IMR-90 (cell line): ENCODE data around the gene UBASH3A. TPM values are rescaled to one million over a fixed set of nuclear protein-coding genes. Genes with fewer than 3 reads are reported as not detected.

Experiments
- ATAC-seq: fragments of 200-7000 bp; cut with Tn5 transposase; 2 replicates; pipeline ENCODE4 v1.9.1; 2020; ENCODE audit warnings: low read depth, mild to moderate bottlenecking, moderate library complexity
- BruUV-seq: library from RNA; stranded (reverse); fragments of 400-500 nt; replicated peaks from 2 replicates; lab custom pipeline; 2021; lab: Mats Ljungman, UMichigan
- CTCF ChIA-PET: fragments of 300-600 bp; formaldehyde crosslinking; extraction: SDS; loops from one replicate; lab custom pipeline; 2021; ENCODE audit warnings: antibody characterized with exemption; lab: Yijun Ruan, JAX
- POLR2A ChIA-PET: fragments of 300-600 bp; sonication (Branson Sonifier 250); formaldehyde crosslinking; loops from one replicate; lab custom pipeline; 2022; ENCODE audit warnings: antibody characterized with exemption; ENCODE audit not compliant: unreplicated experiment; lab: Charles Lee
- DNase-seq: peaks from one replicate; pipeline ENCODE4 v3.0.0; 2013
- H2AFZ ChIP-seq: replicated peaks from 2 replicates; pipeline ENCODE3; 2013; ENCODE audit warnings: low read length, mild to moderate bottlenecking; ENCODE audit not compliant: poor library complexity
- H2AK5ac ChIP-seq: 2 replicates; pipeline ENCODE4 v1.6.1; 2013; ENCODE audit warnings: low read depth, low read length, inconsistent platforms
- H2AK9ac ChIP-seq: replicated peaks from 2 replicates; pipeline ENCODE3; 2013; ENCODE audit warnings: mild to moderate bottlenecking, low read depth, low read length, moderate library complexity; ENCODE audit not compliant: poor library complexity
- H2BK120ac ChIP-seq: 2 replicates; pipeline ENCODE4 v1.6.1; 2013; ENCODE audit warnings: low read depth, low read length, inconsistent platforms
- H2BK15ac ChIP-seq: 3 replicates; pipeline ENCODE4 v1.6.1; 2013; ENCODE audit warnings: low read depth, low read length, inconsistent platforms
- H2BK20ac ChIP-seq: 2 replicates; pipeline ENCODE4 v1.6.1; 2013; ENCODE audit warnings: low read depth, mild to moderate bottlenecking, inconsistent platforms, low read length, moderate library complexity
- H2BK5ac ChIP-seq: 2 replicates; pipeline ENCODE4 v1.6.1; 2013; ENCODE audit warnings: mild to moderate bottlenecking, low read depth, low read length, inconsistent platforms; ENCODE audit not compliant: poor library complexity, severe bottlenecking
- H3K14ac ChIP-seq: replicated peaks from 2 replicates; pipeline ENCODE4 v1.6.1; 2013; ENCODE audit warnings: low read depth, low read length, inconsistent platforms
- H3K18ac ChIP-seq: 2 replicates; pipeline ENCODE4 v1.6.1; 2013; ENCODE audit warnings: low read depth, low read length, control low read depth
- H3K23ac ChIP-seq: 2 replicates; pipeline ENCODE4 v1.6.1; 2013; ENCODE audit warnings: low read depth, low read length, inconsistent platforms
- H3K27ac ChIP-seq: 2 replicates; pipeline ENCODE4 v1.5.1; 2013; ENCODE audit warnings: mild to moderate bottlenecking, control low read depth, low read length; ENCODE audit not compliant: insufficient read depth
- H3K27me3 ChIP-seq: 2 replicates; pipeline ENCODE4 v1.6.1; 2013; ENCODE audit warnings: low read length; ENCODE audit not compliant: control insufficient read depth, insufficient read depth
- H3K36me3 ChIP-seq: 2 replicates; pipeline ENCODE4 v1.6.1; 2013; ENCODE audit warnings: low read length, mixed read lengths; ENCODE audit not compliant: control insufficient read depth, insufficient read depth
- H3K4ac ChIP-seq: 2 replicates; pipeline ENCODE4 v1.6.1; 2013; ENCODE audit warnings: low read depth, low read length, inconsistent platforms
- H3K4me1 ChIP-seq: 2 replicates; pipeline ENCODE4 v1.6.1; 2013; ENCODE audit warnings: low read length, mixed read lengths; ENCODE audit not compliant: control insufficient read depth, insufficient read depth
- H3K4me2 ChIP-seq: 2 replicates; pipeline ENCODE4 v1.6.1; 2013; ENCODE audit warnings: low read depth, mild to moderate bottlenecking, control low read depth, low read length, moderate library complexity
- H3K4me3 ChIP-seq: 2 replicates; pipeline ENCODE4 v1.5.1; 2013; ENCODE audit warnings: low read depth, mild to moderate bottlenecking, control low read depth, low read length, moderate library complexity; ENCODE audit not compliant: insufficient read depth
- H3K56ac ChIP-seq: 2 replicates; pipeline ENCODE4 v1.6.1; 2013; ENCODE audit warnings: low read length, inconsistent platforms; ENCODE audit not compliant: insufficient read depth; ENCODE audit errors: extremely low read depth
- H3K79me1 ChIP-seq, 2 experiments: 2 replicates each; pipeline ENCODE4 v1.6.1; 2013; ENCODE audit warnings: low read length in 2 of 2, inconsistent platforms in 1 of 2, low read depth in 1 of 2
- H3K9ac ChIP-seq: 2 replicates; pipeline ENCODE4 v1.6.1; 2013; ENCODE audit warnings: low read depth, low read length, control low read depth
- H3K9me1 ChIP-seq: 2 replicates; pipeline ENCODE4 v1.6.1; 2013; ENCODE audit warnings: low read length, inconsistent platforms; ENCODE audit not compliant: insufficient read depth
- H3K9me3 ChIP-seq: 2 replicates; pipeline ENCODE4 v1.6.1; 2013; ENCODE audit warnings: low read length; ENCODE audit not compliant: control insufficient read depth, insufficient read depth
- H4K20me1 ChIP-seq: 2 replicates; pipeline ENCODE4 v1.6.1; 2013; ENCODE audit warnings: low read length, inconsistent platforms; ENCODE audit not compliant: insufficient read depth
- H4K5ac ChIP-seq: 2 replicates; pipeline ENCODE4 v1.6.1; 2013; ENCODE audit warnings: mild to moderate bottlenecking, low read depth, low read length, control low read depth
- H4K8ac ChIP-seq, 2 experiments: 2 replicates each; pipeline ENCODE4 v1.6.1; 2013; ENCODE audit warnings: low read depth in 2 of 2, low read length in 2 of 2, control low read depth in 1 of 2, inconsistent platforms in 1 of 2
- H4K91ac ChIP-seq: 2 replicates; pipeline ENCODE4 v1.6.1; 2013; ENCODE audit warnings: low read depth, low read length, inconsistent platforms; ENCODE audit not compliant: insufficient read depth
- FOS ChIP-seq: fragments of 150-350 bp; IDR thresholded peaks from 2 replicates; pipeline ENCODE4 v1.6.1; 2016; ENCODE audit warnings: low read depth, low read length
- MAZ ChIP-seq: IDR thresholded peaks from 2 replicates; pipeline ENCODE4 v1.6.1; 2012; ENCODE audit warnings: low read depth, mild to moderate bottlenecking, low read length, improper control_type of control experiment, moderate library complexity, borderline replicate concordance
- RAD21 ChIP-seq: IDR thresholded peaks from 2 replicates; pipeline ENCODE4 v1.6.1; 2012; ENCODE audit warnings: low read length, improper control_type of control experiment
- RFX5 ChIP-seq: IDR thresholded peaks from 2 replicates; pipeline ENCODE4 v1.8.0; 2012; ENCODE audit warnings: low read depth, mild to moderate bottlenecking, low read length, moderate library complexity
- WGBS, 2 experiments: methylation state at CpG; one replicate each; pipeline versions ENCODE4 v1.1.5 to v1.1.7; 2013; ENCODE audit warnings: missing lambda C conversion rate in 2 of 2; ENCODE audit not compliant: insufficient read length in 1 of 2; ENCODE audit errors: extremely low coverage in 2 of 2; 5-methylcytosine and 5-hydroxymethylcytosine counted together
- dilution Hi-C: fragments of 300-500 bp; cut with HindIII; formaldehyde crosslinking; loops from one replicate; pipeline ENCODE4 v1.14.3; 2018; ENCODE audit warnings: low sequenced_read_pairs; ENCODE audit not compliant: unreplicated experiment
- in situ Hi-C: fragments of 300-500 bp; cut with MboI; formaldehyde crosslinking; loops from 3 replicates; pipeline ENCODE4 v1.14.3; 2019; ENCODE audit warnings: low sequenced_read_pairs, inconsistent platforms, mixed read lengths
- intact Hi-C: fragments of 100-400 bp; cut with micrococcal nuclease; formaldehyde crosslinking; loops from 2 replicates; pipeline ENCODE4 v1.10.0; 2022
- polyA plus RNA-seq, 3 experiments: library from polyadenylated mRNA; depleted of rRNA; stranded (reverse); fragments of >200 nt; gene quantifications; 2 replicates each; pipeline ENCODE4 v1.2.3, GENCODE V29; 2012; ENCODE audit warnings: low replicate concordance in 1 of 3
- total RNA-seq: library from RNA; depleted of rRNA; stranded (reverse); fragments of >200 nt; gene quantifications from 2 replicates; pipeline ENCODE4 v1.2.3, GENCODE V29; 2012
- TF ChIP-seq, protein P1 (sequence below): conservative IDR thresholded peaks from 2 replicates; pipeline ENCODE4 v1.5.1; 2012; ENCODE audit warnings: mild to moderate bottlenecking, low read depth, low read length, improper control_type of control experiment
- TF ChIP-seq, protein P2 (sequence below): fragments of 150-350 bp; IDR thresholded peaks from 2 replicates; pipeline ENCODE4 v1.6.1; 2017; ENCODE audit warnings: mild to moderate bottlenecking, antibody characterized with exemption, low read length, low read depth

The UBASH3A gene
- total and polyA plus RNA-seq, 2 of the 4 experiments (the other 2 are of a cell fraction), result not detected

DNA sequence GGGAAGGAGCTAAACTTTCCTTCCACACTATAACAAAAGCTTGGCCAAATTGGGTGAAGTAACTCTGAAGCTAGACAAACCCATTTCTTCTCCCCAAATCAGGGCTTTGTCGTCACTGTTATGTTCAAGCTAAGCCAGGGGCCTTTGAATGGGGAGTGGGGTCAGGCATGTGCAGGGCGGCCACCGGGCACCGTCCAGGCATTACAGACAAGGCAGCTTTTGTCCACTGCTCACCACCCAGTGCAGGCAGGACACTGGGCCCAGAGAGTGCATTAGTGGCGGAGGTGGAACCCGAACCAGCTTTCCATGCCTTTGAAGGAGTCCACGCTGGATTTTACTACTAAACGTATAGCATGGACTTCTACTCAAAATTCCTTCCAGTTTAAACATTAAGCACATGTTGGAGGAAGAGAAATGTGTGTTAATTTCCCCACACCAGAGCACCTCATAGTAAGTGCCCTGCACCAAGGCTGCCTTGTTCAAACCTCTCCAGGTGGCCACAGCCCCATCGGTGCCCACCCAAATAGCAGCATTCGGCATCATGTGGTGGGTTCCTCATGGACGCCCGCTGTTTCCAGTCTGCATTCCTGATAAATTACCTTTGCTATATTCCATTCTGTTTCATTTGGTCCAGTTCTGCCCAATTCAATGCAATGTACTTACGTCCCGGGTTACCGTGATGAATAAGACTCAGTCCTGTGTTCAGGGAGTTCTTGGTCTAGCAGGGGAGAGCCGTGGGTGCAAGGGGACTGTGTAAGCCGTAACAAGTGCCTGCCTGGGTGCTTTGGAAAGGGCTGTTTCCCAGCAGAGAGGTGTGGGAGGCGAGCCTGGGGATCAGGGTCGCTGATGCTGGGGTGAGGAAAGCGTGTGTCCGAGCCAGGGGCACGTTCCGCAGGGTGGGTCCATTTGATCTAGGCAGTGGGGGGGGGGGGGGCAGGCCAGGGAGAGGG lies 1.6 kb downstream of the UBASH3A start:
- Histone ChIP-seq H3K14ac (no peak overlapping the region), H3K23ac (no peak overlapping the region), H3K9me1 (no peaks in the 10 kb centered on the region), H2BK20ac (no peak overlapping the region), H2BK120ac (no peak overlapping the region), H3K4me3 (no peak overlapping the region), H2AK9ac (no peak overlapping the region), H3K79me1 (no peaks in the 10 kb centered on the region), H3K4me1 (no peaks in the 10 kb centered on the region), H3K36me3 (no peaks in the 10 kb centered on the region), H4K91ac (no peak overlapping the region), H2BK15ac (no peak overlapping the region), H4K20me1 (no peaks in the 10 kb centered on the region), H2BK5ac (no peak overlapping the region), H3K4ac (no peak overlapping the region), H4K8ac (no peak overlapping the region), H3K56ac (no peak overlapping the region), H3K9ac (no peak overlapping the region), H2AK5ac (no peak overlapping the region), H3K27ac (no peak overlapping the region), H3K27me3 (peaks cover 8% of the 10 kb centered on the region; the same call in 1 of the 2 replicates), H3K18ac (no peak overlapping the region), H3K9me3 (no peaks in the 10 kb centered on the region), H4K5ac (no peak overlapping the region), H3K4me2 (no peak overlapping the region), H2AFZ (no peak overlapping the region)
- ATAC-seq (no peak), DNase-seq (no peak)
- TF ChIP-seq RAD21, result no peak
- TF ChIP-seq MAZ, result no peak
- TF ChIP-seq, protein P1, sequence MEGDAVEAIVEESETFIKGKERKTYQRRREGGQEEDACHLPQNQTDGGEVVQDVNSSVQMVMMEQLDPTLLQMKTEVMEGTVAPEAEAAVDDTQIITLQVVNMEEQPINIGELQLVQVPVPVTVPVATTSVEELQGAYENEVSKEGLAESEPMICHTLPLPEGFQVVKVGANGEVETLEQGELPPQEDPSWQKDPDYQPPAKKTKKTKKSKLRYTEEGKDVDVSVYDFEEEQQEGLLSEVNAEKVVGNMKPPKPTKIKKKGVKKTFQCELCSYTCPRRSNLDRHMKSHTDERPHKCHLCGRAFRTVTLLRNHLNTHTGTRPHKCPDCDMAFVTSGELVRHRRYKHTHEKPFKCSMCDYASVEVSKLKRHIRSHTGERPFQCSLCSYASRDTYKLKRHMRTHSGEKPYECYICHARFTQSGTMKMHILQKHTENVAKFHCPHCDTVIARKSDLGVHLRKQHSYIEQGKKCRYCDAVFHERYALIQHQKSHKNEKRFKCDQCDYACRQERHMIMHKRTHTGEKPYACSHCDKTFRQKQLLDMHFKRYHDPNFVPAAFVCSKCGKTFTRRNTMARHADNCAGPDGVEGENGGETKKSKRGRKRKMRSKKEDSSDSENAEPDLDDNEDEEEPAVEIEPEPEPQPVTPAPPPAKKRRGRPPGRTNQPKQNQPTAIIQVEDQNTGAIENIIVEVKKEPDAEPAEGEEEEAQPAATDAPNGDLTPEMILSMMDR, result no peak
- no peak for TF ChIP-seq FOS
- TF ChIP-seq, protein P2, sequence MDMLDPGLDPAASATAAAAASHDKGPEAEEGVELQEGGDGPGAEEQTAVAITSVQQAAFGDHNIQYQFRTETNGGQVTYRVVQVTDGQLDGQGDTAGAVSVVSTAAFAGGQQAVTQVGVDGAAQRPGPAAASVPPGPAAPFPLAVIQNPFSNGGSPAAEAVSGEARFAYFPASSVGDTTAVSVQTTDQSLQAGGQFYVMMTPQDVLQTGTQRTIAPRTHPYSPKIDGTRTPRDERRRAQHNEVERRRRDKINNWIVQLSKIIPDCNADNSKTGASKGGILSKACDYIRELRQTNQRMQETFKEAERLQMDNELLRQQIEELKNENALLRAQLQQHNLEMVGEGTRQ, result no peak
- no peak for TF ChIP-seq RFX5
- ChIA-PET CTCF (no interaction called here), POLR2A (no interaction called here)
- WGBS, 2 experiments, result 79% methylated on average over 8 of the region's 23 CpGs; no CpG with 5 or more reads in 1 of the 2 experiments
- no TSS peak for BruUV-seq
- dilution Hi-C loops, result no loop called here
- intact Hi-C loops, result no loop called here
- in situ Hi-C loops, result no loop called here
